Fibroblast of pulmonary artery (primary cell): ENCODE measurements around the gene EEF1AKMT2.
A peak's percentile ranks its signal among the peaks of the same experiment; 100 is the strongest.
"Not testable (repeated sequence)": the region's sequence is repeated elsewhere in the genome, so short reads cannot be mapped to it uniquely, and the experiment has no call there.

Experiments
- DNase-seq: peaks from one replicate; pipeline ENCODE4 v3.0.0-alpha.2; 2010; ENCODE audit warnings: low read depth
- H3K4me3 ChIP-seq: replicated peaks from 2 replicates; pipeline ENCODE4 v1.5.1; 2011; ENCODE audit warnings: low read depth, mild to moderate bottlenecking, control low read depth, low read length, moderate library complexity
- TF ChIP-seq, protein P1 (sequence below): IDR thresholded peaks from 2 replicates; pipeline ENCODE4 v1.5.1; 2011; ENCODE audit warnings: mild to moderate bottlenecking, control low read depth, low read length, inconsistent platforms; ENCODE audit errors: missing control alignments

The EEF1AKMT2 gene

DNA sequence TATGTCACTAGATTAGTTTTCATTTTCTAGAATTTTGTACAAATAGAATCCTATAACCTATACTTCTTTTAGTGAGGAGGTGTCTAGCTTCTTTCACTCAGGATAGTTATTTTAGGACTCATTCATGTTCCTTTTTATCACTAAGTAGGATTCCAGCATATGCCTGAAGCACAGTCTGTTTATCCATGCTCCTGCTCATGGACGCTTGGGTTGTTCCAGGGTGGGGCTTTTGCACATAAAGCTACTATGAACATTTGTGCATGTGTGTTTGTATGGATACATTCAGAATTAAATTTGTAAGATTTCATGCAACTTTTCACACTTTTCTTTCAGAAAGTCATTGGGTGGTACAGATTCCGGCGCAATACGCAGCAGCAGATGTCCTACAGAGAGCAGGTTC lies 34.6 kb upstream of the EEF1AKMT2 start:
- TF ChIP-seq, protein P1, sequence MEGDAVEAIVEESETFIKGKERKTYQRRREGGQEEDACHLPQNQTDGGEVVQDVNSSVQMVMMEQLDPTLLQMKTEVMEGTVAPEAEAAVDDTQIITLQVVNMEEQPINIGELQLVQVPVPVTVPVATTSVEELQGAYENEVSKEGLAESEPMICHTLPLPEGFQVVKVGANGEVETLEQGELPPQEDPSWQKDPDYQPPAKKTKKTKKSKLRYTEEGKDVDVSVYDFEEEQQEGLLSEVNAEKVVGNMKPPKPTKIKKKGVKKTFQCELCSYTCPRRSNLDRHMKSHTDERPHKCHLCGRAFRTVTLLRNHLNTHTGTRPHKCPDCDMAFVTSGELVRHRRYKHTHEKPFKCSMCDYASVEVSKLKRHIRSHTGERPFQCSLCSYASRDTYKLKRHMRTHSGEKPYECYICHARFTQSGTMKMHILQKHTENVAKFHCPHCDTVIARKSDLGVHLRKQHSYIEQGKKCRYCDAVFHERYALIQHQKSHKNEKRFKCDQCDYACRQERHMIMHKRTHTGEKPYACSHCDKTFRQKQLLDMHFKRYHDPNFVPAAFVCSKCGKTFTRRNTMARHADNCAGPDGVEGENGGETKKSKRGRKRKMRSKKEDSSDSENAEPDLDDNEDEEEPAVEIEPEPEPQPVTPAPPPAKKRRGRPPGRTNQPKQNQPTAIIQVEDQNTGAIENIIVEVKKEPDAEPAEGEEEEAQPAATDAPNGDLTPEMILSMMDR, result no peak
- no peak for DNase-seq
- H3K4me3 ChIP-seq, result no peak overlapping the region

DNA sequence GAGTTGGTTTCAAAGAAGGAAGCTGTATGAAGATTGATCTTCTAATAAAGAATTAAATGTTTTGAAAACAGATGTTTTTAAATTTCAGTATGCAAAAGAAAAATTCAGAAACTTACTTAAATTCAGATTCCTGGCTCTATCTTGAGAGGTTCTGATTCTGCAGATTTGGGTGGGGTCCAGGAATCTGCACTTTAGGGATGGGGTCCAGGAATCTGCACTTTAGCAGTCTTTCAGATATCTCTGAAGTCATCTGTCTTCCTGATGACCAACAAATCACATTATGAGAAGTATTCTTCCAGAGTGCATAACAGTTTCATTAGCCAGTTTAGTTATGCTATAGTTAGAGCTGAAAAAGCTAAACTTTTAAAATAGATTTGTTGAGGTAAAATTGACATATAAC lies 34.0 kb upstream of the EEF1AKMT2 start:
- H3K4me3 ChIP-seq, result no peak overlapping the region
- DNase-seq, result no peak
- TF ChIP-seq, protein P1, result no peak

DNA sequence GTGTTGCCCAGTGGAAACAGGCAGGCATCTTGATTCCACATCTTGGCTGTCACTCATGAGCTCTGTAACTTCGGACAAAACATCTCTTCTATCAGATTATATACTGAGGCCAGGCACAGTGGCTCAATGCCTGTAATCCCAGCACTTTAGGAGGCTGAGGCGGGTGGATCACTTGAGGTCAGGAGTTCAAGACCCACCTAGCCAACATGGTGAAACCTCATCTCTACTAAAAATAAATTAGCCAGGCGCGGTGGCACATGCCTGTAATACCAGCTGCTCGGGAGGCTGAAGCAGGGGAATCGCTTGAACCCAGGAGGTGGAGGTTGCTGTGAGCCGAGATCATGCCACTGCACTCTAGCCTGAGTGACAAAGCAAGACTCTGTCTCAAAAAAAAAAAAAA lies 33.2 kb upstream of the EEF1AKMT2 start:
- H3K4me3 ChIP-seq, DNase-seq: not testable (repeated sequence)

DNA sequence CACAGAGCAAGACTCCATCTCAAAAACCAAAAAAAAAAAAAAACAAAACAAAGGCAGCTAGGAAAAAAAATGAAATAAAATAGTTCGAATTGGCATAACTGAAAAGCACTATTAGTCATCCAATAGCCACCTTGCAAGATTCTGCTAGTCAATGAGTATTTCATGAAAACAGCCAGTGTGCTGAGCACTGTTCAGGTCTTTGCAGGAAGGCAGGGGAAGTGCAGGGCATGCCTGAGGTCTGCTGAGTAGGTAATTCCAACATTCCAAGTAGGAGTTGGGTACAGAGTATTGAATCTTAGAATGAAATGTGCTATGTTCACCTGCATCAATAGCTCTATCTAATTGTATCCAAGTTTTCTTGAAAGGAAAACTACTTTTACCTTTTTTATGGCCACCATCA lies 32.8 kb upstream of the EEF1AKMT2 start:
- TF ChIP-seq, protein P1, result no peak
- DNase-seq, result no peak
- no peak overlapping the region for H3K4me3 ChIP-seq

DNA sequence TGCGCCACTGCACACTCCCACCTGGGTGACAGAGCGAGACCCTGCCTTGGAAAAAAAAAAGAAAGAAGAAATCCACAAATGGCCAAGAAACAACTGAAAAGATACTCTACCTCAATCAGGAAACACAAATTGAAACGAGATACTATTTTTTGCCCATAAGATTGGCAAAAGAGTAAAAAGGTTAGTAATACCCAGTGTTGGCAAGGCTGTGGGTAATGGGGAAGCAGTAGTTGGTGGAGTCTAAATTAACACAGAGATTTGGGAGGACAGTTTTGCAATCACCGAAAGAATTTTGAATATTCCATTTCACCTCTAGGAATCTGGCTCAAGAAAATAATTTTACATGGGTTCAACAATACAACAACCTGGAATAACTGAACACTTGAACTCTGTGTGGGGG lies 29.8 kb upstream of the EEF1AKMT2 start:
- TF ChIP-seq, protein P1, result no peak
- no peak overlapping the region for H3K4me3 ChIP-seq
- no peak for DNase-seq

DNA sequence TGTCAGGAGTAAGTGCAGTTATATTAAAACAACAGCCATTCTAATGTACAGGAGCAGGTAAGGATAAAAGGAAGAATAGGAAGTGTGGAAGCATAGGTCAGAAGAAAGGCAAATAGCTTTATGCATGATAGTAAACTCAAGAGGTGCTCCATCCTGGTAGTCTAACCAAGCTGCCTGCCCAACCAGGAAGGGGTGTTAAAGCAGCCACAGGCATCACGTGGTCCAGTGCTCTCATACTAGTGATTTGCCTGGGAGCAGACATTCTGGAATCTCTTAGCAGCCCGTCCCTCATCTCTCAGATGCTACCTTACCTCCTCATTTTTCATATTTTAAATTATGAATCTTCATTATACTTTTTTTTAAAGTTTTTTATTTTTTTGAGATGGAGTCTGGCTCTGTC lies 28.4 kb upstream of the EEF1AKMT2 start:
- H3K4me3 ChIP-seq, result no peak overlapping the region
- DNase-seq, result no peak

DNA sequence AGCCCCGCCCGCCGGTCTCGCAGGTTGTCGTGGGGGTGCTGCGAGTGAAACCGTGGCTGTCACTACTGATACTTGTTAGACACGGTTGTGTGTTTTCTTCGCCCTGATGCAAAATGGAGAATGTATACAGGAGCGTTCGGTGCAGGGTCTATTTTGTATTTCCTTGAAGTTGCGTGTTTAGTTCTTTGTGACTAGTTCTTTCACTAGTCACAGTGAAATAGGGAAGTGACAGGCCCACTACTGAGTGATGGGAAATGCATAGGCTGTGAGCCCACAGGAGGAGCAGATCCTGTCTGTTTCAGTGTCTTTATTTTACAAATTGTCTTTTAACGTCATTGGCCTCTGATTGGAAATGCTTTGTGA lies 10.6 kb upstream of the EEF1AKMT2 start:
- TF ChIP-seq, protein P1, result no peak
- DNase-seq, result no peak
- H3K4me3 ChIP-seq, result peak overlapping the region; percentile 88

More for the DNA sequence above, 28.4 kb upstream of the EEF1AKMT2 start:
- TF ChIP-seq, protein P1, result no peak

DNA sequence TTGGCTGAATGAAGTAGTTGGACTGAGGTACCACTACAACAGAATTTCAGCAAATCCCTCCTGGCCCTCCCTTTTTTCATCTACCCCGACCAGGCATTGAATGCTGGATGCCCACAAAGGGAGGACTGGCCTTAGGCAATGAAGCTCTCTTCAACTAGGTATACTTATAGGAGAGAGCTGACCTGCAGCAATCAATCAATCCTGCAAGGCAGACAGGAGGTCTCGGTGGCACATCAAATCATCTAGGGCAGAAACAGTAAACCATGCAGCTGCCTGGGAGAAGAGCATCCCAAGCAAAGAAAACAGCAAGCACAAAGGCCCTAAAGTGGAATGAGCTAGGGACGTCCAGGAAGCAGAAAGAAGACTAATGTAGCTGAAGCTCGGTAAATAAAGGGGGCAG lies 7.5 kb upstream of the EEF1AKMT2 start:
- TF ChIP-seq, protein P1, result no peak
- H3K4me3 ChIP-seq, result no peak overlapping the region
- no peak for DNase-seq
